H1 (cell line): Measurements from ENCODE around the gene NCAPG2. TPM values are rescaled to one million over a fixed set of nuclear protein-coding genes. Genes with fewer than 3 reads are reported as not detected.

Experiments used
- ASH2L ChIP-seq: fragments of 200-600, 300-600 bp; sonication (generic); IDR thresholded peaks from one replicate; pipeline ENCODE4 v1.7.1; 2017; ENCODE audit warnings: low read length
- CBX8 ChIP-seq: fragments of 300-800, 300-1000 bp; sonication (generic); IDR thresholded peaks from 2 replicates; pipeline ENCODE4 v1.7.1; 2016; ENCODE audit warnings: low read depth, low read length, borderline replicate concordance
- CHD7 ChIP-seq: fragments of 300-600 bp; sonication (generic); IDR thresholded peaks from 2 replicates; pipeline ENCODE4 v1.7.1; 2012; ENCODE audit warnings: low read length, moderate library complexity, mild to moderate bottlenecking, inconsistent platforms; ENCODE audit not compliant: insufficient replicate concordance
- EZH2 ChIP-seq: fragments of 200-600 bp; sonication (generic); IDR thresholded peaks from 2 replicates; pipeline ENCODE4 v1.7.1; 2012; ENCODE audit warnings: low read depth, mild to moderate bottlenecking, moderate library complexity, low read length, inconsistent platforms; ENCODE audit not compliant: severe bottlenecking
- GABPA ChIP-seq: IDR thresholded peaks from 2 replicates; pipeline ENCODE4 v1.6.1; 2011; ENCODE audit warnings: mild to moderate bottlenecking, low read length, moderate library complexity, borderline replicate concordance; ENCODE audit not compliant: insufficient read depth
- GTF2F1 ChIP-seq: IDR thresholded peaks from 2 replicates; pipeline ENCODE4 v1.6.1; 2012; ENCODE audit warnings: low read depth, low read length, improper control_type of control experiment, borderline replicate concordance
- PHF8 ChIP-seq: fragments of 200-600 bp; sonication (generic); conservative IDR thresholded peaks from 2 replicates; pipeline ENCODE4 v1.7.1; 2012; ENCODE audit warnings: low read depth, mild to moderate bottlenecking, inconsistent platforms, low read length, moderate library complexity
- SIX5 ChIP-seq: IDR thresholded peaks from 2 replicates; pipeline ENCODE4 v1.6.1; 2011; ENCODE audit warnings: mild to moderate bottlenecking, low read depth, low read length
- polyA plus RNA-seq, 7 experiments: library from polyadenylated mRNA; depleted of rRNA in 3 of 7; stranded (reverse) in 5 of 7; unstranded in 2 of 7; fragments of >200 nt in 5 of 7; fragments of 200-250 nt in 2 of 7; gene quantifications; 1 replicate in 5 of 7; 2 replicates in 1 of 7; 4 replicates in 1 of 7; pipeline versions ENCODE4 v1.2.1 to v1.2.3, GENCODE V29; 2011 to 2013; ENCODE audit warnings: missing spikeins in 2 of 7, mixed read lengths in 2 of 7
- total RNA-seq: library from RNA; stranded (reverse); fragmentation: NEBNext Ultra II Directional; extraction: Animal tissue kit (Norgen Biotek cat#: 25700); gene quantifications from 2 replicates; pipeline ENCODE4 v1.2.1, GENCODE V29; 2021
- TF ChIP-seq, protein P1 (sequence below): IDR thresholded peaks from 2 replicates; pipeline ENCODE4 v1.6.1; 2012; ENCODE audit warnings: inconsistent platforms

NCAPG2 gene
- total and polyA plus RNA-seq, 2 of the 8 experiments (the other 6 are each of a cell fraction or from before 2014, with no cell fraction given), result 49.9 to 119 TPM

- no peak for TF ChIP-seq CHD7
- TF ChIP-seq GTF2F1, result no peak
- no peak for TF ChIP-seq EZH2
- no peak for TF ChIP-seq CBX8
- TF ChIP-seq, protein P1, sequence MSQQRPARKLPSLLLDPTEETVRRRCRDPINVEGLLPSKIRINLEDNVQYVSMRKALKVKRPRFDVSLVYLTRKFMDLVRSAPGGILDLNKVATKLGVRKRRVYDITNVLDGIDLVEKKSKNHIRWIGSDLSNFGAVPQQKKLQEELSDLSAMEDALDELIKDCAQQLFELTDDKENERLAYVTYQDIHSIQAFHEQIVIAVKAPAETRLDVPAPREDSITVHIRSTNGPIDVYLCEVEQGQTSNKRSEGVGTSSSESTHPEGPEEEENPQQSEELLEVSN, result no peak
- TF ChIP-seq SIX5, result no peak
- no peak for TF ChIP-seq PHF8
- TF ChIP-seq GABPA, result no peak
- no peak for TF ChIP-seq ASH2L
Measured at GRCh38 chr7:158611541-158611940, 93.1 kb downstream of the NCAPG2 start (continued).
